Calu3 (cell line): Measurements from ENCODE around the gene PCED1B. TPM values are rescaled to one million over a fixed set of nuclear protein-coding genes. Genes with fewer than 3 reads are reported as not detected.
"Not testable (repeated sequence)": the region's sequence is repeated elsewhere in the genome, so short reads cannot be mapped to it uniquely, and the experiment has no call there.

Source experiments
- BruUV-seq: library from RNA; stranded (reverse); fragments of 400-500 nt; replicated peaks from 2 replicates; lab custom pipeline; 2021; lab: Mats Ljungman, UMichigan
- CTCF ChIA-PET: fragments of 300-600 bp; sonication (Branson Sonifier 250); formaldehyde crosslinking; loops from one replicate; lab custom pipeline; 2022; ENCODE audit warnings: antibody characterized with exemption; lab: Charles Lee
- DNase-seq: peaks from one replicate; pipeline ENCODE4 v3.0.0; 2022
- H3K27ac Mint-ChIP-seq: one replicate; pipeline ENCODE4 v1.8.0; 2022; ENCODE audit warnings: mixed read lengths; ENCODE audit not compliant: unreplicated experiment
- H3K27me3 Mint-ChIP-seq: one replicate; pipeline ENCODE4 v1.8.0; 2022; ENCODE audit warnings: mixed read lengths; ENCODE audit not compliant: unreplicated experiment
- H3K36me3 Mint-ChIP-seq: one replicate; pipeline ENCODE4 v1.8.0; 2022; ENCODE audit warnings: mild to moderate bottlenecking, moderate library complexity, mixed read lengths; ENCODE audit not compliant: insufficient read depth, unreplicated experiment
- H3K4me1 Mint-ChIP-seq: one replicate; pipeline ENCODE4 v1.8.0; 2022; ENCODE audit warnings: mild to moderate bottlenecking, low read depth, mixed read lengths; ENCODE audit not compliant: unreplicated experiment
- H3K4me3 Mint-ChIP-seq: one replicate; pipeline ENCODE4 v1.8.0; 2022; ENCODE audit warnings: mild to moderate bottlenecking, low read depth, moderate library complexity, mixed read lengths; ENCODE audit not compliant: unreplicated experiment
- H3K9me3 Mint-ChIP-seq: one replicate; pipeline ENCODE4 v1.8.0; 2022; ENCODE audit warnings: low read depth, mixed read lengths; ENCODE audit not compliant: unreplicated experiment
- CTCF ChIP-seq: fragments of 200-600 bp; IDR thresholded peaks from one replicate; pipeline ENCODE4 v1.8.0; 2022; ENCODE audit warnings: antibody characterized with exemption; ENCODE audit not compliant: unreplicated experiment
- intact Hi-C: fragments of 100-400 bp; cut with micrococcal nuclease; formaldehyde crosslinking; loops from one replicate; pipeline ENCODE4 v1.10.0; 2022; ENCODE audit not compliant: unreplicated experiment
- total RNA-seq: library from RNA; stranded (reverse); gene quantifications from 2 replicates; pipeline ENCODE4 v1.2.3, GENCODE V29; 2022

PCED1B gene
- total RNA-seq, 1 experiment from 2014 or later: 4.1 TPM

GRCh38 chr12:47276621-47277309 lies 197.3 kb downstream of the PCED1B start:
- intact Hi-C loops: loop anchor here (2.0 kb wide), 2 partner anchors 196 to 238 kb away; no protein-coding TSS in a partner anchor
- peak overlapping the region; percentile 81 for H3K27ac Mint-ChIP-seq
- H3K27me3 Mint-ChIP-seq: no peaks in the 10 kb centered on the region
- TF ChIP-seq CTCF: no peak
- peaks cover 19% of the 10 kb centered on the region for H3K36me3 Mint-ChIP-seq
- no peaks in the 10 kb centered on the region for H3K9me3 Mint-ChIP-seq
- H3K4me3 Mint-ChIP-seq: peak overlapping the region; percentile 8
- no TSS peak for BruUV-seq
- peaks cover 50% of the 10 kb centered on the region for H3K4me1 Mint-ChIP-seq
- peak; percentile 64 for DNase-seq
- CTCF ChIA-PET: interaction anchor here (0.7 to 2.1 kb wide), 6 partner anchors 31 to 429 kb away, joined by 3 to 9 read pairs (median 4); partner anchors contain the start of gene AMIGO2

- DNase-seq: peak; percentile 28
- H3K27ac Mint-ChIP-seq: peak overlapping the region; percentile 81
- H3K27me3 Mint-ChIP-seq: no peaks in the 10 kb centered on the region
- H3K4me1 Mint-ChIP-seq: peaks cover 37% of the 10 kb centered on the region
- BruUV-seq: no TSS peak
- intact Hi-C loops: loop anchor here (2.0 kb wide), 2 partner anchors 197 to 239 kb away; no protein-coding TSS in a partner anchor
- CTCF ChIA-PET: interaction anchor here (0.6 to 2.1 kb wide), 3 partner anchors 16 to 130 kb away, joined by 4 to 5 read pairs (median 5); no protein-coding TSS in a partner anchor
- H3K36me3 Mint-ChIP-seq: peaks cover 19% of the 10 kb centered on the region
- TF ChIP-seq CTCF: no peak
- no peaks in the 10 kb centered on the region for H3K9me3 Mint-ChIP-seq
- no peak overlapping the region for H3K4me3 Mint-ChIP-seq
Observed at GRCh38 chr12:47277972-47278448, 198.6 kb downstream of the PCED1B start.

- H3K4me3 Mint-ChIP-seq, CTCF ChIA-PET, DNase-seq, BruUV-seq, H3K27ac Mint-ChIP-seq, H3K27me3 Mint-ChIP-seq, intact Hi-C loops, H3K9me3 Mint-ChIP-seq: not testable (repeated sequence)
- peaks cover 26% of the 10 kb centered on the region for H3K4me1 Mint-ChIP-seq
- peaks cover 19% of the 10 kb centered on the region for H3K36me3 Mint-ChIP-seq
Observed at GRCh38 chr12:47279758-47280157, 200.3 kb downstream of the PCED1B start.

- H3K4me3 Mint-ChIP-seq: no peak overlapping the region
- DNase-seq: no peak
- no peaks in the 10 kb centered on the region for H3K9me3 Mint-ChIP-seq
- TF ChIP-seq CTCF: no peak
- H3K27me3 Mint-ChIP-seq: no peaks in the 10 kb centered on the region
- H3K4me1 Mint-ChIP-seq: peaks cover 20% of the 10 kb centered on the region
- CTCF ChIA-PET: interaction anchor here (0.6 kb wide), 1 partner anchor 31 kb away, joined by 3 read pairs; no protein-coding TSS in a partner anchor
- no peak overlapping the region for H3K27ac Mint-ChIP-seq
- H3K36me3 Mint-ChIP-seq: peaks cover 19% of the 10 kb centered on the region
- intact Hi-C loops: no loop called here
- BruUV-seq: no TSS peak
Observed at GRCh38 chr12:47280543-47281300, 201.3 kb downstream of the PCED1B start.
